Hematopoietic multipotent progenitor cell treated with erythropoietin and hydrocortisone succinate and interleukin-3 and kit ligand, for 4 days (in vitro differentiated cells): Measurements from ENCODE around the gene SLC48A1.

ENCODE experiments used
- DNase-seq: peaks from one replicate; pipeline ENCODE4 v3.0.0-alpha.2; 2015

The SLC48A1 gene

DNA sequence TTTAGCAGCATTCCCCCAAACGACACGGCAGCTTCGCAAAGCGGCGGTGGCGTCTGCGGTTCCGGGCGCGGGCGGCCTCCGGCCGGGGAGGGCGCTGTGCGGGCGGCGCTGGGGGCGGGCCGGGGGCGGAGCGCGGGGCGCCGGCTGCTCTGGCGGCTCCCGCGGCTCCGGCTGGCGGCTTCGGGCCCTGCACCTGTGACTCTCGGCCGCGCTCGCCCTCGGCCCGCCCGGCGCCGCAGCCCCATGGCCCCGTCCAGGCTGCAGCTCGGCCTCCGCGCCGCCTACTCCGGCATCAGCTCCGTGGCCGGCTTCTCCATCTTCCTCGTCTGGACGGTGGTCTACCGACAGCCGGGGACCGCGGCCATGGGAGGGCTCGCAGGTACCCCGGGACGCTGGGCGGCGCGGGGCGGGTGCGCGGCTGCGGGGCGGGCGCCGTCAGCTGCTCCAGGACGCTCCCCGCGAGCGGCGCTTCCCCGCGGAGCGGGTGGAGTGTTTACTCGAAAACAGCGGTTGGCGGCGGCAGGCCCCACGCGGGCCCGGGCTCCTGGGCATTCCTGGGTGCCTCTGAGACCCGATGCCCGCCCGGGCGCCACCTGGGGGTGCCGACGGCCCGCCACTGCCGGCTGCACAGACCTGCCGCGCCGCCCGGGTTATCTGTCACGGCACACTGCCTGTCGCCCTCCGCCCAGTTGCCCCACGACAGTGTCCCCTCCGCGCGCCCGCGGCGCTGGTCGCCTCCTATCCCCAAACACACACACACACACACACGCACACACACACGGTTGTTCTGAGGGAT, at the start of gene SLC48A1:
TSS of gene SLC48A1 (plus strand) at position 177 of the 796 bp plus-strand sequence. CDS start at position 244, 67 bp downstream.
- DNase-seq = peak; percentile 88

- DNase-seq = no peak
These were observed 47.8 kb upstream of the SLC48A1 start, which contains the start of gene ENDOU for GRCh38 chr12:47725091-47725772. Gene ENDOU (minus strand): TSS chr12:47725490. CDS start chr12:47725413, 77 bp downstream.

- DNase-seq = no peak
These were observed 47.1 kb upstream of the SLC48A1 start for GRCh38 chr12:47725893-47726292.

DNA sequence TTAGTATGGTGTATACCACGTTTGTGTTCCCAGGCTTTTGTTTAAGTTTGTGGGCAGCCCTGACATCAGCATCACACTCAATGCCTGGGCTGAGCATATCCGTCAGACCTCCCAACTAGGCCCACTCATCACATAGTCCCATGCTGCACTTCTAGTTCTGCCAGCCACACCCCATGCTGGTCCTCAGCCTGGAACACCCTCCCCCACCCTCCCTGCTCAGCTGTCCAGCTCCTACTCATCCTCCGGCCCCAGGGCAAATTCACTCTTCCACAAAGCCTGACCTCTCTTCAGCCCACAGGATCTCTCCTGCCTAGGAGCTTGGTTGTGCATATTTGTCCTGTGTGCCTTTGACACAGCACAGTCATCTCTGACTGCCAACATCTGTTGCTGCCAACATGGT, 43.8 kb upstream of the SLC48A1 start:
- no peak for DNase-seq

- no peak for DNase-seq
These were observed 42.7 kb upstream of the SLC48A1 start for GRCh38 chr12:47730341-47730744.

DNA sequence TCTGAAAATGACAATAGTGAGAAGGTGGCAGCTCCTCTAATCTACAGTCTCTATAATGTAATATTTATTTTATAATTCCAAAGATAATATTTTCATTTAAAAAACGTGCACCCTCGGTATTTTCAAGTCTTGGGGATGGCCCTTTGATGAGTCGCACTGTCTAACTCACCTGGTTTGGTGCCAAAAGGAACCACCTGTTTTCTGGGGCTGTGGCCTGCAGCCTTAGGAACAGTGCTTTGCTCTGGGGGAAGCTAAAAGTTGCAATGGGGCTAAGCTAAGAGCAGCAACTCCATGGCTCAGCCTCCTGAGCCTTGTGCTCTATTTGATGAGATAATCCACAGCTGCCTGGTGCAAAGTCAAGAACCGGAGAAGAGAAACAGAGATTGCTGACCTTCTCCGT, 41.3 kb upstream of the SLC48A1 start:
- no peak for DNase-seq

DNA sequence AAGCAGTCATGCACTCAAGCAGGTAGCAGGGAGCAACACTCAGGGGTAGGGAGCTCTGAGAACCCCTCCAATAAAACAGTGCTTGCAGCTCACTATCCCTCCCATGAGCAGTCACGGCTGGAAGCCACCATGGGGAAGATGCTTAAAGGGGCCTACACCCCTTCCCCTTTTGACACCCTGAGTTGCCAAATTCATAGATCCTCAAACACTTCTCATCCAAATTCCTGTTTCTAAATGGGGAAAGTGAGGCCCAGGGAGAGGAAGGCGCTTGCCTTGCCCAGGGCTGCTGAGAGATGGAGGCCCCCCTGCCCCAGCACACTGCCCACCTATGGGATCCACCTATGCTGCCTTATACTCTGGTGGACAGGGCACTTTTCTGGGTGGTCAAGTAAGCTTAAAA, 40.5 kb upstream of the SLC48A1 start:
- no peak for DNase-seq

DNA sequence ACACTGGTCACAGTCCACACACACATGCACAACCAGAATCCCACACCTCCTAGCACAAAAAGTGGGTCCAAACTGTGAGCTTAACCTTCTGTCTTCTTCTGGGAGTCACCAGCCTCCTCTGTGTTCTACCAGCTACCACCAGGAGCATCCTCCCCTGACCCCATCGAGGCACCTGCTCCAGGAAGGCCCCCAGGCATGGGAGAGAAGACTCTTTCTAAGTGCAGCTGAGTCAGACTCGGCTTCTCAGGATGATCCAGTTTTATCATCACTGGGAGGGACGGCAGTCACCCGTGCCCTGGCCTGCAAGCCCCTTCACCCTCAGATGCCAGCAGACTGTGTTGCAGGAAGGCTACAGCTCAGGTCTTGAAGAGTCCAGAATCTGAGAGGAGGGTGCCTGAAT, 39.9 kb upstream of the SLC48A1 start:
- no peak for DNase-seq

DNA sequence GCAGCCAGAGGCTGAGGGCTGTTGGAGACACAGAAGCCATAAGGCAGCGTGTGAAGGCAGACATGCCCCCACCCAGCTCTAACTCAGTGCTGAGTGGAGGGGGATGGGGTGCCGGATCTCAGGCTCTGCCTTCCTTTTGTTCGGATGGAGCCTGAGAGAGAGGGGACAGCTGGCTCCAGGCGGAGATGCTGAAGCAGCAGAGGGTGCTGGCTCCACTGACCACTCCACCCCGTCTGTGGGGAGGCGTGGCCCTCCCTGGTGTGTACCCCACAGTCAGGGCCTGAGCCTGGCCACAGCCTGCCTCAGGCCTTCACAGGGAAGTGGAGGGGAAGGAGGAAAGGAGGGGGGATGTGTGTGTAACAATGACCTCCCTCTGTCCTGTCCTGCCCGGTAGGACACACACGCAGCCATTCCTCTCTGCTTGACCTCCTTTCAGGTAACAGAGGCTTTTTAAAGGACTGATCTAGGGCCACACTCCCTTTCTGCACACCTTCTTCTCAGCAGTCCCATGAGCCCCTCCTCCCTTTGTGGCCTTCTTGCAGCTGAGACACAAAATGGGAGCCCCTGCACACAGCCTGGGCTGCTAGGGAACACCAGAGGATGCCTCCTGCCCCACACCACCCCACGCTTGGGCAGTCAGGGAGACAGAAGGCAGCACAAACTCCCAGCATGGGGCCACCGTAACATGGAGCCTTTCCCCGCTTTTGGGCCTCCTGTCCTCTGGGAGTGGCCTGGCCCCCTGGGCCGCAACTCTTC, 38.1 kb upstream of the SLC48A1 start:
- no peak for DNase-seq

DNA sequence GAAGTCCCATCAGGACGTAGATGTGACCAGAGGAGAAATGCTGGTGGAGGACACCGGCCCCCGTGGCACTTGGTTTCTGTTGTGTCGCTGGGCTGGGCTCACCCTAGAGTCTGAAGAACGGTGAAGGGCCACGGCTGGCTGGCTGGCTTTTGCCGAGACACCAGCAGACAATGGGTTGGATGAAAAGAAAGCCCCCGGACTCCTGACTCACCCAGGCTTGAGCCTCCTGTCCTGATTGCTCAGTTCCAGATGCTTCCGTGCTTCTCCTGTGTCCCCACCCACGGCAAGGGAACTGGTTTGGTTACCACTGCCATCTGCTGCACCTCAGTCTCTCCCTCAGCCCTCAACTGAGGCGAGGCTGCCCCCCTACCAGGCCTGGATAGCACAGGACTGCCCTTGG, 37.4 kb upstream of the SLC48A1 start:
- no peak for DNase-seq

GRCh38 chr12:47736216-47736615, 36.8 kb upstream of the SLC48A1 start:
- DNase-seq = no peak

- peak; percentile 35 for DNase-seq
These were observed 36.0 kb upstream of the SLC48A1 start for GRCh38 chr12:47736877-47737676.

- no peak for DNase-seq
These were observed 35.0 kb upstream of the SLC48A1 start for GRCh38 chr12:47737936-47738594.

DNA sequence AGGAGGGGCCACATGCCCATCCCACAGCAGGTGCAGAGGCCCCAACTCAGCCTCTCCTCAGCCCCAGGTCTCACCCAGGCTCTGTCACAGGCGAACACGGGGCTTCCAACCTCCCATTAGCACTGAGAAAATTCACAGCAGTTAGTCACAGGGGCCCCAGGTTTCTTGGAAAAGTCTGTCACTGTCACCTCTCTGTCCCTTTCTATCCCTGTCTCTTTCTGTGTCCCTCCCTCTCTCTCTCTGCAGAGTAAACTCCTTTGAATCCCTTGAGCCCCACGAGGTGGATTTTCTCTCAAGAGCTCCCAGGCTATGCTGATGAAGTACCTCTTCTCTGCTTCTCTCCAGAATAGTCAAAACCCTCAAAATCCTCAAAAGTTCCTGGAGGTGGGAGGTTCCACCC, 33.7 kb upstream of the SLC48A1 start:
- DNase-seq = no peak

DNA sequence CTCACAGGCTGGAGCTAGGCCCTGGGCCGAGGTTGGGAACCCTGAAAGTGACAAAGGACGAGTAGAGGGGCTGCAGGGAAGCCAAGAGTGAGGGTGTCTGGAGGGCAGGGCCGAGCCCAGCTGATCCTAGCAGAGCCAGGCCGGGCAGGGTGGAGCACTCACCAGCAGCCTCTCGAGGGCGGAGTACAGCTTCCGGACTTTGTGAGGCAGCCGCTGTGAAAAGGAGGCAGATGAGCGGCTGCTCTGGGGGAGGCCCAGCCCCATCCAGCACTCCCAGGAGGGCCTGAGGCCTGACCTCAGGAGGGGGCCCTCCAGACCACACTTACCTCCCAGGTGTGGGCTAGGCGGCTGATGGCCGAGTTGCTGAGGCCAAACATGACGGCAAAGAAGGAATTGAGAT, 33.1 kb upstream of the SLC48A1 start:
- peak; percentile 57 for DNase-seq

- DNase-seq = no peak
These were observed 32.3 kb upstream of the SLC48A1 start for GRCh38 chr12:47740606-47741339.

DNA sequence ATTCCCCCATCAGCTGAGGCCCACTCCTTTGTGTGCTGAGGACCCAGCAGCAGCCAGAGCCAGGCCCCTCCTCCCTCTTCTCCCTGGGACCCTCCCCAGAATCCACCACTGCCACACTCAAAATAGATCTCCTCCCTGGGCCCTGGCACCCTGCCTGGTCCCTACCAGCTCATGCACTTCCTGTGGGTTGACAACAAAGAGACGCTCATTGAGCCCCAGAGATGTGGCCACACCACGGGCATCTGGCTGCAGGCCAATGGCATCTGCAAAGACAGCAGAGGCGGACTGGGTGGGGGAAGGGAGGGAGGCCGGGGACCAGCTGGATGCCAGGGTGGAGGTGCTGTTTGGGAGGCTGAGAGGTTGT, 31.7 kb upstream of the SLC48A1 start:
- DNase-seq = peak; percentile 98

- peak; percentile 58 for DNase-seq
These were observed 30.7 kb upstream of the SLC48A1 start for GRCh38 chr12:47742253-47742825.

GRCh38 chr12:47743311-47743860, 29.7 kb upstream of the SLC48A1 start:
- no peak for DNase-seq

GRCh38 chr12:47744005-47744651, 28.9 kb upstream of the SLC48A1 start:
- peak; percentile 28 for DNase-seq
